HCT116 (cell line): ENCODE data around the gene MYO16. TPM values are rescaled to one million over a fixed set of nuclear protein-coding genes. Genes with fewer than 3 reads are reported as not detected.
A peak's percentile ranks its signal among the peaks of the same experiment; 100 is the strongest.

ENCODE experiments used
- ATAC-seq: fragments of 200-7000 bp; cut with Tn5 transposase; 2 replicates; pipeline ENCODE4 v1.9.1; 2020; ENCODE audit warnings: mild to moderate bottlenecking, moderate library complexity
- BruUV-seq: library from RNA; stranded (reverse); fragments of 400-500 nt; replicated peaks from 2 replicates; lab custom pipeline; 2021; lab: Mats Ljungman, UMichigan
- CTCF ChIA-PET: fragments of 300-600 bp; sonication (Branson Sonifier 250); formaldehyde crosslinking; loops from one replicate; lab custom pipeline; 2021; ENCODE audit warnings: antibody characterized with exemption; lab: Charles Lee
- POLR2A ChIA-PET: fragments of 300-600, 350-600 bp; sonication (Branson Sonifier 250); formaldehyde crosslinking; loops from one replicate; lab custom pipeline; 2021; ENCODE audit warnings: antibody characterized with exemption; lab: Charles Lee
- RAD21 ChIA-PET, 2 experiments: fragments of 300-600 bp; sonication (Branson Sonifier 250); formaldehyde crosslinking; loops; one replicate each; lab custom pipeline; 2023; ENCODE audit warnings: low total read pairs in 2 of 2; ENCODE audit not compliant: uncharacterized antibody in 2 of 2, unreplicated experiment in 2 of 2, low non-redundant PET in 1 of 2; lab: Charles Lee
- DNase-seq: peaks from one replicate; pipeline ENCODE4 v3.0.0-alpha.2; 2010; ENCODE audit warnings: low read depth, low spot score
- H2AFZ ChIP-seq: fragments of 200-600 bp; shearing (Covaris generic), sonication (generic); 2 replicates; pipeline ENCODE4 v1.6.1; 2017; ENCODE audit warnings: low read depth, mixed run types, mixed read lengths, antibody characterized with exemption, low read length; ENCODE audit not compliant: poor library complexity, severe bottlenecking
- H3K27ac ChIP-seq: 2 replicates; pipeline ENCODE4 v1.5.1; 2012; ENCODE audit warnings: low read depth, low read length
- H3K27me3 ChIP-seq: fragments of 200-600 bp; sonication (generic); 2 replicates; pipeline ENCODE4 v1.6.1; 2016; ENCODE audit warnings: mixed run types, low read length, mixed read lengths; ENCODE audit not compliant: insufficient read depth
- H3K36me3 ChIP-seq, 2 experiments: fragments of 200-500 bp in 1 of 2; fragments of 200-600 bp in 1 of 2; sonication (Bioruptor generic) in 1 of 2; sonication (generic) in 1 of 2; 2 replicates each; pipeline versions ENCODE4 v1.5.1 to v1.6.1; 2014 to 2016; ENCODE audit warnings: low read length in 2 of 2, inconsistent platforms in 1 of 2, mixed read lengths in 1 of 2, mixed run types in 1 of 2; ENCODE audit not compliant: insufficient read depth in 2 of 2, control insufficient read depth in 1 of 2
- H3K4me1 ChIP-seq, 2 experiments: fragments of 200-600 bp in 1 of 2; sonication (generic) in 1 of 2; 2 replicates each; pipeline versions ENCODE4 v1.5.1 to v1.6.1; 2012 to 2017; ENCODE audit warnings: low read length in 2 of 2, inconsistent platforms in 1 of 2, mild to moderate bottlenecking in 1 of 2, mixed read lengths in 1 of 2, mixed run types in 1 of 2, moderate library complexity in 1 of 2; ENCODE audit not compliant: insufficient read depth in 2 of 2, control insufficient read depth in 1 of 2
- H3K4me2 ChIP-seq: fragments of 200-600 bp; sonication (generic); 2 replicates; pipeline ENCODE4 v1.6.1; 2017; ENCODE audit warnings: mixed run types, low read length, mixed read lengths
- H3K4me3 ChIP-seq, 2 experiments: fragments of 200-600 bp in 1 of 2; sonication (generic) in 1 of 2; replicated peaks in 1 of 2; 2 replicates each; pipeline ENCODE4 v1.5.1; 2011 to 2016; ENCODE audit warnings: low read length in 2 of 2, control low read depth in 1 of 2, low read depth in 1 of 2, mild to moderate bottlenecking in 1 of 2, mixed read lengths in 1 of 2, mixed run types in 1 of 2
- H3K79me2 ChIP-seq: fragments of 200-600 bp; sonication (generic); 2 replicates; pipeline ENCODE4 v1.6.1; 2017; ENCODE audit warnings: mild to moderate bottlenecking, mixed run types, low read length, moderate library complexity, mixed read lengths; ENCODE audit not compliant: insufficient read depth
- H3K9ac ChIP-seq: fragments of 200-600 bp; sonication (generic); 2 replicates; pipeline ENCODE4 v1.6.1; 2016; ENCODE audit warnings: low read length, mixed read lengths
- H3K9me2 ChIP-seq: fragments of 200-600 bp; sonication (generic), shearing (Covaris generic); 2 replicates; pipeline ENCODE4 v1.6.1; 2017; ENCODE audit warnings: mixed run types, mild to moderate bottlenecking, moderate library complexity; ENCODE audit not compliant: insufficient read depth
- H3K9me3 ChIP-seq, 2 experiments: fragments of 200-500 bp in 1 of 2; fragments of 200-600 bp in 1 of 2; sonication (Bioruptor generic) in 1 of 2; sonication (generic) in 1 of 2; 2 replicates each; pipeline ENCODE4 v1.6.1; 2014 to 2017; ENCODE audit warnings: low read length in 2 of 2, mixed read lengths in 2 of 2, inconsistent platforms in 1 of 2, low read depth in 1 of 2, mild to moderate bottlenecking in 1 of 2, mixed run types in 1 of 2, moderate library complexity in 1 of 2; ENCODE audit not compliant: control insufficient read depth in 1 of 2, insufficient read depth in 1 of 2
- H4K20me1 ChIP-seq: fragments of 200-600 bp; sonication (generic), shearing (Covaris generic); 2 replicates; pipeline ENCODE4 v1.6.1; 2017; ENCODE audit warnings: mixed run types, mild to moderate bottlenecking, moderate library complexity; ENCODE audit not compliant: insufficient read depth
- CBX3 ChIP-seq: IDR thresholded peaks from 2 replicates; pipeline ENCODE4 v1.6.1; 2012; ENCODE audit warnings: low read depth
- CEBPB ChIP-seq: IDR thresholded peaks from 2 replicates; pipeline ENCODE4 v1.6.1; 2012; ENCODE audit warnings: low read depth
- CTCF ChIP-seq, 3 experiments: fragments of 200-600 bp in 1 of 3; sonication (generic) in 1 of 3; IDR thresholded peaks in 2 of 3; conservative IDR thresholded peaks in 1 of 3; 2 replicates each; pipeline ENCODE4 v1.5.1; 2012 to 2017; ENCODE audit warnings: low read depth in 2 of 3, low read length in 2 of 3, antibody characterized with exemption in 1 of 3, borderline replicate concordance in 1 of 3, control low read depth in 1 of 3, mild to moderate bottlenecking in 1 of 3, mixed read lengths in 1 of 3, mixed run types in 1 of 3, moderate library complexity in 1 of 3; ENCODE audit not compliant: insufficient read depth in 1 of 3
- ZFX ChIP-seq: fragments of 450-650 bp; IDR thresholded peaks from 2 replicates; pipeline ENCODE4 v1.6.1; 2017
- intact Hi-C: fragments of 100-400 bp; cut with micrococcal nuclease; formaldehyde crosslinking; loops from 2 replicates; pipeline ENCODE4 v1.10.0; 2022
- total RNA-seq: library from RNA; stranded (reverse); gene quantifications from one replicate; pipeline ENCODE4 v1.2.1, GENCODE V29; 2021; ENCODE audit not compliant: unreplicated experiment
- TF ChIP-seq, protein P1 (sequence below): IDR thresholded peaks from 2 replicates; pipeline ENCODE4 v1.6.1; 2012; ENCODE audit warnings: low read depth
- TF ChIP-seq, protein P2 (sequence below): IDR thresholded peaks from 2 replicates; pipeline ENCODE4 v1.6.1; 2011; ENCODE audit warnings: mild to moderate bottlenecking, low read length, moderate library complexity; ENCODE audit not compliant: insufficient replicate concordance; ENCODE audit errors: extremely low read depth

Gene MYO16
- total RNA-seq, 1 experiment from 2014 or later: 0.07 TPM

DNA sequence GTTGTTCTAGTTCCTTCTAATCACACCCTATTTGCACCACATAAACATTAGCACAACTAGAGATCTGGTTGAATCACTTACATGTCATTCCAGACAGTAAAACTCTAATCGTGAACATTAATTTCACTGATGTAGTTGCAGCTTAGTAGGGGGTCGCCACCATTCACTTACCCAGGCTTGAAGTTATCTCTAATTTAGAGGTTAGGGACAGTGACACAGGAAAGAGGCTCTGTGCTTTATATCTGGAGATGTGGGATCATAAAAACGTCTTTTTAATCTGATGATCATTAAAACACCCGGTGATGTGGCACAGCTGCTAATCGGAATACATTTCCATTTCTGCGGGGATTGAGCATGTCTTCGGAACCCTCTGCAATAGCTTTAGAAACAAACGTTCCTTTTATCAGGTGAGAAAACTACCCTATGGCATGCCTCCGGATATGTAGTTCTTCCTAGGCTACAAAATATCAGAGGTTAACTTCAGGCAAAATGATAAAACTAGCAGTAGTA, 523.0 kb downstream of the MYO16 start:
- peak overlapping the region; percentile 39 for H2AFZ ChIP-seq
- H3K9me3 ChIP-seq: no peaks in the 10 kb centered on the region
- BruUV-seq: no TSS peak
- RAD21 ChIA-PET: no interaction called here
- no peaks in the 10 kb centered on the region for H4K20me1 ChIP-seq
- no peaks in the 10 kb centered on the region for H3K9me2 ChIP-seq
- intact Hi-C loops: no loop called here
- H3K4me2 ChIP-seq: peak overlapping the region; percentile 58
- no peak overlapping the region for H3K9ac ChIP-seq
- H3K27ac ChIP-seq: no peak overlapping the region
- H3K4me1 ChIP-seq: peaks cover 43 to 85% of the 10 kb centered on the region in 2 experiments
- H3K4me3 ChIP-seq: no peak overlapping the region
- POLR2A ChIA-PET: interaction anchor here (0.6 kb wide), 1 partner anchor 993 kb away, joined by 5 read pairs; no protein-coding TSS in a partner anchor
- DNase-seq (no peak), ATAC-seq (no peak)
- TF ChIP-seq CTCF (IDR thresholded peaks at IDR 0.05 in 2 of 3, conservative IDR thresholded peaks at IDR 0.05 in 1 of 3; ENCODE audit: borderline replicate concordance in 1 of 3, insufficient read depth in 1 of 3, low read depth in 2 of 3, low read length in 2 of 3) (no peak), CBX3 (no peak), CEBPB (no peak), ZFX (no peak)
- TF ChIP-seq, protein P1, sequence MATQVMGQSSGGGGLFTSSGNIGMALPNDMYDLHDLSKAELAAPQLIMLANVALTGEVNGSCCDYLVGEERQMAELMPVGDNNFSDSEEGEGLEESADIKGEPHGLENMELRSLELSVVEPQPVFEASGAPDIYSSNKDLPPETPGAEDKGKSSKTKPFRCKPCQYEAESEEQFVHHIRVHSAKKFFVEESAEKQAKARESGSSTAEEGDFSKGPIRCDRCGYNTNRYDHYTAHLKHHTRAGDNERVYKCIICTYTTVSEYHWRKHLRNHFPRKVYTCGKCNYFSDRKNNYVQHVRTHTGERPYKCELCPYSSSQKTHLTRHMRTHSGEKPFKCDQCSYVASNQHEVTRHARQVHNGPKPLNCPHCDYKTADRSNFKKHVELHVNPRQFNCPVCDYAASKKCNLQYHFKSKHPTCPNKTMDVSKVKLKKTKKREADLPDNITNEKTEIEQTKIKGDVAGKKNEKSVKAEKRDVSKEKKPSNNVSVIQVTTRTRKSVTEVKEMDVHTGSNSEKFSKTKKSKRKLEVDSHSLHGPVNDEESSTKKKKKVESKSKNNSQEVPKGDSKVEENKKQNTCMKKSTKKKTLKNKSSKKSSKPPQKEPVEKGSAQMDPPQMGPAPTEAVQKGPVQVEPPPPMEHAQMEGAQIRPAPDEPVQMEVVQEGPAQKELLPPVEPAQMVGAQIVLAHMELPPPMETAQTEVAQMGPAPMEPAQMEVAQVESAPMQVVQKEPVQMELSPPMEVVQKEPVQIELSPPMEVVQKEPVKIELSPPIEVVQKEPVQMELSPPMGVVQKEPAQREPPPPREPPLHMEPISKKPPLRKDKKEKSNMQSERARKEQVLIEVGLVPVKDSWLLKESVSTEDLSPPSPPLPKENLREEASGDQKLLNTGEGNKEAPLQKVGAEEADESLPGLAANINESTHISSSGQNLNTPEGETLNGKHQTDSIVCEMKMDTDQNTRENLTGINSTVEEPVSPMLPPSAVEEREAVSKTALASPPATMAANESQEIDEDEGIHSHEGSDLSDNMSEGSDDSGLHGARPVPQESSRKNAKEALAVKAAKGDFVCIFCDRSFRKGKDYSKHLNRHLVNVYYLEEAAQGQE: no peak
- TF ChIP-seq, protein P2, sequence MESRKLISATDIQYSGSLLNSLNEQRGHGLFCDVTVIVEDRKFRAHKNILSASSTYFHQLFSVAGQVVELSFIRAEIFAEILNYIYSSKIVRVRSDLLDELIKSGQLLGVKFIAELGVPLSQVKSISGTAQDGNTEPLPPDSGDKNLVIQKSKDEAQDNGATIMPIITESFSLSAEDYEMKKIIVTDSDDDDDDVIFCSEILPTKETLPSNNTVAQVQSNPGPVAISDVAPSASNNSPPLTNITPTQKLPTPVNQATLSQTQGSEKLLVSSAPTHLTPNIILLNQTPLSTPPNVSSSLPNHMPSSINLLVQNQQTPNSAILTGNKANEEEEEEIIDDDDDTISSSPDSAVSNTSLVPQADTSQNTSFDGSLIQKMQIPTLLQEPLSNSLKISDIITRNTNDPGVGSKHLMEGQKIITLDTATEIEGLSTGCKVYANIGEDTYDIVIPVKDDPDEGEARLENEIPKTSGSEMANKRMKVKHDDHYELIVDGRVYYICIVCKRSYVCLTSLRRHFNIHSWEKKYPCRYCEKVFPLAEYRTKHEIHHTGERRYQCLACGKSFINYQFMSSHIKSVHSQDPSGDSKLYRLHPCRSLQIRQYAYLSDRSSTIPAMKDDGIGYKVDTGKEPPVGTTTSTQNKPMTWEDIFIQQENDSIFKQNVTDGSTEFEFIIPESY: no peak
- CTCF ChIA-PET: interaction anchor here (1.3 kb wide), 1 partner anchor 191 kb away, joined by 3 read pairs; no protein-coding TSS in a partner anchor
- H3K79me2 ChIP-seq: no peaks in the 10 kb centered on the region
- no peaks in the 10 kb centered on the region for H3K36me3 ChIP-seq
- no peaks in the 10 kb centered on the region for H3K27me3 ChIP-seq
